ENCODE measurements around the gene RPL39L.
"Not testable (repeated sequence)": the region's sequence is repeated elsewhere in the genome, so short reads cannot be mapped to it uniquely, and the experiment has no call there.

Gene RPL39L

GRCh38 chr3:187136936-187137335, 2.4 kb downstream of the RPL39L start:
- no peak for DNase-seq (ENCODE audit: low read depth in 2 of 2)

- DNase-seq (ENCODE audit: low read depth in 2 of 2), result no peak
Observed at GRCh38 chr3:187136337-187136736, 3.0 kb downstream of the RPL39L start.

GRCh38 chr3:187135172-187135690, 4.1 kb downstream of the RPL39L start:
- DNase-seq (ENCODE audit: low read depth in 2 of 2), result not testable (repeated sequence)

- DNase-seq (ENCODE audit: low read depth in 2 of 2), result not testable (repeated sequence)
Observed at GRCh38 chr3:187133181-187133580, 6.1 kb downstream of the RPL39L start.

- DNase-seq (ENCODE audit: low read depth in 2 of 2), result no peak
Observed at GRCh38 chr3:187132666-187133065, 6.6 kb downstream of the RPL39L start.

- DNase-seq (ENCODE audit: low read depth in 2 of 2), result no peak
Observed at GRCh38 chr3:187131981-187132380, 7.3 kb downstream of the RPL39L start.

- DNase-seq (ENCODE audit: low read depth in 2 of 2), result peak in 1 of 2 donors; percentile 28
Observed at GRCh38 chr3:187130346-187131066, 8.8 kb downstream of the RPL39L start.

GRCh38 chr3:187125319-187126031, 13.8 kb downstream of the RPL39L start:
- DNase-seq (ENCODE audit: low read depth in 2 of 2), result no peak

- no peak for DNase-seq (ENCODE audit: low read depth in 2 of 2)
Observed at GRCh38 chr3:187122261-187122660, 17.0 kb downstream of the RPL39L start.

- no peak for DNase-seq (ENCODE audit: low read depth in 2 of 2)
Observed at GRCh38 chr3:187120326-187120725, 19.0 kb downstream of the RPL39L start.

GRCh38 chr3:187114511-187114910, 24.8 kb downstream of the RPL39L start:
- no peak for DNase-seq (ENCODE audit: low read depth in 2 of 2)

- DNase-seq (ENCODE audit: low read depth in 2 of 2), result no peak
Observed at GRCh38 chr3:187112934-187113793, 26.1 kb downstream of the RPL39L start.

GRCh38 chr3:187110156-187110555, 29.1 kb downstream of the RPL39L start:
- DNase-seq (ENCODE audit: low read depth in 2 of 2), result no peak

- DNase-seq (ENCODE audit: low read depth in 2 of 2), result no peak
Observed at GRCh38 chr3:187107989-187108388, 31.3 kb downstream of the RPL39L start.

GRCh38 chr3:187105700-187106099, 33.6 kb downstream of the RPL39L start:
- no peak for DNase-seq (ENCODE audit: low read depth in 2 of 2)

GRCh38 chr3:187104933-187105332, 34.4 kb downstream of the RPL39L start:
- DNase-seq (ENCODE audit: low read depth in 2 of 2), result peak in 1 of 2 donors; percentile 12

GRCh38 chr3:187104342-187104741, 35.0 kb downstream of the RPL39L start:
- no peak for DNase-seq (ENCODE audit: low read depth in 2 of 2)

- DNase-seq (ENCODE audit: low read depth in 2 of 2), result no peak
Observed at GRCh38 chr3:187103251-187103650, 36.0 kb downstream of the RPL39L start.

GRCh38 chr3:187102073-187102634, 37.1 kb downstream of the RPL39L start:
- no peak for DNase-seq (ENCODE audit: low read depth in 2 of 2)

GRCh38 chr3:187101184-187102072, 37.9 kb downstream of the RPL39L start:
- DNase-seq (ENCODE audit: low read depth in 2 of 2), result peak; percentile 27 to 40

All from stimulated activated CD8-positive, alpha-beta memory T cell treated with anti-CD3 and anti-CD28 coated beads, Interleukin-7, amount 100 ng/mL, for 4 hours (primary cell).